Activated CD8-positive, alpha-beta T cell treated with anti-CD3 and anti-CD28 coated beads for 36 hours (primary cell): ENCODE data around the gene SORD. TPM values are rescaled to one million over a fixed set of nuclear protein-coding genes. Genes with fewer than 3 reads are reported as not detected.
"Not testable (repeated sequence)": the region's sequence is repeated elsewhere in the genome, so short reads cannot be mapped to it uniquely, and the experiment has no call there.

Experiments used
- ATAC-seq: fragments of 200-7000 bp; cut with Tn5 transposase; one replicate; pipeline ENCODE4 v1.10.0; 2021; ENCODE audit warnings: mild to moderate bottlenecking, moderate library complexity
- CTCF ChIA-PET: fragments of 350-600 bp; sonication (Branson Sonifier 250); formaldehyde crosslinking; loops from one replicate; lab custom pipeline; 2021; ENCODE audit warnings: antibody characterized with exemption; lab: Charles Lee
- POLR2A ChIA-PET: fragments of 350-600 bp; sonication (Branson Sonifier 250); formaldehyde crosslinking; loops from one replicate; lab custom pipeline; 2021; ENCODE audit warnings: antibody characterized with exemption; lab: Charles Lee
- DNase-seq: peaks from one replicate; pipeline ENCODE4 v3.0.0-alpha.2; 2020
- H3K27ac Mint-ChIP-seq: one replicate; pipeline ENCODE4 v1.8.0; 2021; ENCODE audit warnings: mild to moderate bottlenecking, mixed read lengths
- H3K27me3 Mint-ChIP-seq: one replicate; pipeline ENCODE4 v1.8.0; 2021; ENCODE audit warnings: mixed read lengths
- H3K36me3 Mint-ChIP-seq: one replicate; pipeline ENCODE4 v1.8.0; 2021; ENCODE audit warnings: low read depth, mixed read lengths
- H3K4me1 Mint-ChIP-seq: one replicate; pipeline ENCODE4 v1.8.0; 2021; ENCODE audit warnings: low read depth, mixed read lengths
- H3K4me3 Mint-ChIP-seq: one replicate; pipeline ENCODE4 v1.8.0; 2021; ENCODE audit warnings: mild to moderate bottlenecking, moderate library complexity, mixed read lengths
- H3K9me3 Mint-ChIP-seq: one replicate; pipeline ENCODE4 v1.8.0; 2021; ENCODE audit warnings: mixed read lengths
- intact Hi-C: fragments of 100-400 bp; cut with micrococcal nuclease; formaldehyde crosslinking; loops from one replicate; pipeline ENCODE4 v1.10.0; 2022
- total RNA-seq, 2 experiments: library from RNA; stranded (reverse); gene quantifications; one replicate each; pipeline ENCODE4 v1.2.3, GENCODE V29; 2021
- TF ChIP-seq, protein P1 (sequence below): fragments of 200-600 bp; IDR thresholded peaks from one replicate; pipeline ENCODE4 v1.8.0; 2022; ENCODE audit warnings: antibody characterized with exemption, mild to moderate bottlenecking

Gene SORD
- total RNA-seq, 2 experiments from 2014 or later, result 27.9 to 28.7 TPM

DNA sequence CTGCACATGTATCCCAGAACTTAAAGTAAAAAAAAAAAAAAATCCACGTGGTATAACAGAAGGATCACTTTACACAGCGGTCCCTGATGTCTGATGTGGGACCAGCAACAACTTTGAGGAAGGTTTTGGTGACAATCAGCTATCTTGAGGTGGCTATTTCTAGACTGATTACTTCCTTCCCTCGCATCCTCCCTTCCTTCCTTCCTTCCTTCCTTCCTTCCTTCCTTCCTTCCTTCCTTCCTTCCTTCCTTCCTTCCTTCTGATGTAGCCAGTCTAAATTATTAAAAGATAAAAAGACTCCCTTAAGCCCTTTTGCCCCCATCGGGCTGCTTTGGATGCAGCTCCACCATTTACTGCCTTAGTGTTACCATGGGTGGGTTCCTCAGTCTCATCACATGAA lies 14.9 kb downstream of the SORD start:
- Mint-ChIP-seq H3K27me3 (no peaks in the 10 kb centered on the region), H3K4me1 (peaks cover 13% of the 10 kb centered on the region), H3K27ac (no peak overlapping the region), H3K36me3 (peaks cover 15% of the 10 kb centered on the region), H3K9me3 (no peaks in the 10 kb centered on the region), H3K4me3 (no peak overlapping the region)
- no peak for DNase-seq
- POLR2A ChIA-PET, result no interaction called here
- no peak for ATAC-seq
- TF ChIP-seq, protein P1, sequence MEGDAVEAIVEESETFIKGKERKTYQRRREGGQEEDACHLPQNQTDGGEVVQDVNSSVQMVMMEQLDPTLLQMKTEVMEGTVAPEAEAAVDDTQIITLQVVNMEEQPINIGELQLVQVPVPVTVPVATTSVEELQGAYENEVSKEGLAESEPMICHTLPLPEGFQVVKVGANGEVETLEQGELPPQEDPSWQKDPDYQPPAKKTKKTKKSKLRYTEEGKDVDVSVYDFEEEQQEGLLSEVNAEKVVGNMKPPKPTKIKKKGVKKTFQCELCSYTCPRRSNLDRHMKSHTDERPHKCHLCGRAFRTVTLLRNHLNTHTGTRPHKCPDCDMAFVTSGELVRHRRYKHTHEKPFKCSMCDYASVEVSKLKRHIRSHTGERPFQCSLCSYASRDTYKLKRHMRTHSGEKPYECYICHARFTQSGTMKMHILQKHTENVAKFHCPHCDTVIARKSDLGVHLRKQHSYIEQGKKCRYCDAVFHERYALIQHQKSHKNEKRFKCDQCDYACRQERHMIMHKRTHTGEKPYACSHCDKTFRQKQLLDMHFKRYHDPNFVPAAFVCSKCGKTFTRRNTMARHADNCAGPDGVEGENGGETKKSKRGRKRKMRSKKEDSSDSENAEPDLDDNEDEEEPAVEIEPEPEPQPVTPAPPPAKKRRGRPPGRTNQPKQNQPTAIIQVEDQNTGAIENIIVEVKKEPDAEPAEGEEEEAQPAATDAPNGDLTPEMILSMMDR, result no peak
- intact Hi-C loops, result loop anchor here (5.0 kb wide), 1 partner anchor 71 kb away; no protein-coding TSS in a partner anchor
- CTCF ChIA-PET, result interaction anchor here (1.0 to 1.8 kb wide), 5 partner anchors 10 to 459 kb away, joined by 3 to 8 read pairs (median 4); no protein-coding TSS in a partner anchor

DNA sequence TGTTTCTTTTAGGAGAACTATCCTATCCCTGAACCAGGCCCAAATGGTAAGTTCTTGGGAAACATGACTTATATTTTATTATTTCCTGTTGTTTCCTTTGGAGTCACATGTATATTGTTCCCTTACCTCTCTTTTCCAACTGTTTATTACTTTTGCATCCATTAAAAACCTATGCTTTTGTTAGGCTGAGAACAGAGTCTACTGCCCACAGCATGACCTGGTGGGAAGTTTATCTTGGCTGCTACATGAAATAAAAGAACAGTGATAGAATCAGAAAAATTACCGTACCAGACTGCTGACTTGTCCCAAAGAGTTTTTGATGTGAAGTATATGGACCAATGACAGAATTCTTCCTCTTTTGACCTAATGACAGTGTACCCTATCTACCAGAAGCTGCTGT lies 17.4 kb downstream of the SORD start:
- H3K9me3 Mint-ChIP-seq, DNase-seq, POLR2A ChIA-PET, H3K27ac Mint-ChIP-seq, H3K4me3 Mint-ChIP-seq, ATAC-seq, intact Hi-C loops, H3K27me3 Mint-ChIP-seq, CTCF ChIA-PET: not testable (repeated sequence)
- Mint-ChIP-seq H3K36me3 (peaks cover 20% of the 10 kb centered on the region), H3K4me1 (peaks cover 13% of the 10 kb centered on the region)

DNA sequence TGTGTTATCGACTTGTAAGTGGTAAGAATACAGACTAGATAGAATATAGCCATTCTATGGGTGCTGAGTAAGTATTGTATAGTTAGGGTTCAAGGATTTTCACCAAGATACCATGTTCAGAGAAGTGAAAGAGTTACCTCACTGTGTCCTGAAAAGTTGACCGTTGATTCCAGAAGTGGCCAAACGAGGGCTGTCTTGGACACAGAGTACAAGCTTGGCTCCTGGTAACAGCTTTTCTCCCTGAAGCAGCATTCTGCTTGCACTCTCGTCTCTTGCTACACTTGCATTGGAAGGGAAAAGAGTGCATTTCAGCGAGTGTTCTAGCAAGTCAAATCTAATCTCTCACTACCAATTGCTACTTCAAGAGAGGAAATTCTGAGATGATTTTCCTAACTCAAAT lies 18.5 kb downstream of the SORD start:
- H3K4me3 Mint-ChIP-seq, result not testable (repeated sequence)

DNA sequence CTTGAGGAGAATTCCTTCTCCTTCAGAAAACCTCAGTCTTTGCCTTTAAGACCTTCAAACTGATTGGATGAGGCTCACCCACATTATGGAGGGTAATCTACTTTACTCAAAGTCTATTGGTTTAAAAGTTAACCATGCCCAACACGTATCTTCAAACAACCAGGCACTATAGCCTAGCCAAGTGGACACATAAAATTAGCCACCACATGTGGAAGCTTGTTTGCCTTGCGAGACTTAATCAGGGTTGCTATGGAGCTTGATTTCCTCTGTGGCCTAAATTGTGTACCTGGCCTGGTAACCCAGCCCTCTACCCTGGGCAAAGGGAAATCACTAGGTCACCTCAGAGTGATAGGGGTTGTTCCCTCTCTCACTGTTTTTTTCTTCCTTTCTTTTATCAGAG lies 19.9 kb downstream of the SORD start:
- H3K4me3 Mint-ChIP-seq, H3K4me1 Mint-ChIP-seq, H3K9me3 Mint-ChIP-seq, H3K27me3 Mint-ChIP-seq, H3K27ac Mint-ChIP-seq, POLR2A ChIA-PET, ATAC-seq, CTCF ChIA-PET, intact Hi-C loops, DNase-seq: not testable (repeated sequence)
- H3K36me3 Mint-ChIP-seq, result peaks cover 18% of the 10 kb centered on the region

More for the DNA sequence above, 18.5 kb downstream of the SORD start:
- H3K27me3 Mint-ChIP-seq, CTCF ChIA-PET, ATAC-seq, H3K27ac Mint-ChIP-seq, H3K4me1 Mint-ChIP-seq, POLR2A ChIA-PET, DNase-seq, H3K9me3 Mint-ChIP-seq, intact Hi-C loops: not testable (repeated sequence)
- H3K36me3 Mint-ChIP-seq, result peaks cover 14% of the 10 kb centered on the region

DNA sequence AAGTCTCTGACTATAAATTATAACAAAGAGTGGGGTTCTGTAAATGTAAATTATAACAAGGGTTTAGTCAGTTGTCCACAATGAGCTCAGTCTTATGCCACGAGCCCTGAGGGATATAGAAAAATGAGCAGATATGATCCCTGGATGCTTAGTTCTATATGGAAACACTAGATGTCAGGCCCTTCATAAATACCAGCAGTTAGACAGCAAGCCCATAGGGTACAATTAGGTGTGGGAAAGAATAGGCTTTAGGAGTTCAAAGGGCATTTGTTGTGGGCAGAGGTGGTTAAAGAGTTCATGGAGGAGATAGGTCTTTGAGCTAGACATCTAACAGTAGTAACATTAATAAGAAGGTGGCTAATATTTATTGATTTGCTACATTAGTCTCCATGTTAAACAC lies 21.3 kb downstream of the SORD start:
- CTCF ChIA-PET, H3K27me3 Mint-ChIP-seq, H3K4me1 Mint-ChIP-seq, DNase-seq, ATAC-seq, H3K9me3 Mint-ChIP-seq, intact Hi-C loops, POLR2A ChIA-PET, H3K4me3 Mint-ChIP-seq, H3K27ac Mint-ChIP-seq: not testable (repeated sequence)
- peaks cover 31% of the 10 kb centered on the region for H3K36me3 Mint-ChIP-seq

DNA sequence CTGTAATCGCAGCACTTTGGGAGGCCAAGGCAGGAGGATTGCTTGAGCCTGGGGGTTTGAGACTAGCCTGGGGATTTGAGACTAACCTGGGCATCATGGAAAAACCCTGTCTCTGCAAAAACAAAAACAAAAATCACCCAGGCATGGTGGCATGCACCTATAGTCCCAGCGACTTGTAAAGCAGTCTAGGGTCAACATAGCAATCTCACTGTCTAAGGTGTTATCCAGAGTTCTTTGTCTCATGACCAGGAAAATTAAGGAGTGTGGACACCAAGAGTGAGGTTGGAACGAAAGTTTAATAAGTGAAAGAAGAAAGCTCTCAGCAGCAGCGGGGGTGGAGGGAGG lies 25.4 kb downstream of the SORD start:
- ChIA-PET CTCF (interaction anchor here (1.0 to 1.1 kb wide), 2 partner anchors 11 to 70 kb away, joined by 4 to 5 read pairs; no protein-coding TSS in a partner anchor), POLR2A (interaction anchor here (0.7 kb wide), 1 partner anchor 25 kb away, joined by 3 read pairs; no protein-coding TSS in a partner anchor)
- DNase-seq, H3K9me3 Mint-ChIP-seq, intact Hi-C loops, H3K4me3 Mint-ChIP-seq, ATAC-seq, H3K27ac Mint-ChIP-seq, H3K4me1 Mint-ChIP-seq, H3K27me3 Mint-ChIP-seq: not testable (repeated sequence)
- H3K36me3 Mint-ChIP-seq, result peaks cover 60% of the 10 kb centered on the region

DNA sequence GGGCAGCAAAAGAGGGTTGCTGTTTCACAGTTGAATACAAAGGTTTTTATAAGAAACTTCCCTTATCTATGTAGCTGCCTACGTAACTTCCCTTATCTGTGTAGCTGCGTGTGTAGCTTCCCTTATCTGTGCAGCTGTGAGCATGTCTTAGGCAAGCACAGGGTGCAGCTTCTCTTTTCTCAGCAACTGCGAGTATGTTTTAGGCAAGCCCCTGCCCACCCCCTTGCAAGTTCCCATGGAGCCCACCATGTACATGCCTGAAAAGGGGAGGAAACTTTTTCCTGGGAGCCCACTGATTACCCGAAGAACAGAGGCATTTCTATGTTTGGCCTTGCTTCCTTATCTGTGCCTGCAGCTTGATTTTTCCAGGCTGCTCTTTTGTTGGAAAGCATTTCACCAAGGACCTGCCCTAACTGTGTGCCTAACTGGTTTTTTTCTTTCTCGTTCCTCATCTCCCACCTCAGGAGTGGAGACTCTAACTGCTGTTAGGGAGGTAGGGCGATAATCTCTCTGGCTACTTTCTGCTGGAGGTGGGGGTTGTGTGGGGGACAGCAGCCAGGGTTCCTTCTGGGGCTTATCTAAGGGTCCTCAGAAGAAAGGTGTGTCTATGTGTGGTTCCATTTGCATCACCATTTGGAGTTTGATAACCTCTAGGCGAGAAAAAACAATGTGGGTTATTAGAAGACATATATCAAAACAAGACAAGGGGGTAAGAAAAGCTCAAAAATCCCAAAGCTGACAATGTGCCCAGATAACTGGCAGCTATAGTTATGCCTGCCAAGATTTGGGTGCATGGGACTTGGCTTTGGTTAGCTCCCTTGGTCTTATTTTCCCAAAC lies 26.0 kb downstream of the SORD start:
- CTCF ChIA-PET, result interaction anchor here (0.9 to 1.1 kb wide), 3 partner anchors 10 to 69 kb away, joined by 3 to 5 read pairs (median 4); no protein-coding TSS in a partner anchor
- TF ChIP-seq, protein P1, result no peak
- H3K27me3 Mint-ChIP-seq, result no peaks in the 10 kb centered on the region
- H3K4me1 Mint-ChIP-seq, result no peaks in the 10 kb centered on the region
- intact Hi-C loops, result no loop called here
- no peak for ATAC-seq
- POLR2A ChIA-PET, result interaction anchor here (0.6 to 0.7 kb wide), 2 partner anchors 25 to 624 kb away, joined by 3 read pairs; no protein-coding TSS in a partner anchor
- H3K9me3 Mint-ChIP-seq, result peaks cover 8% of the 10 kb centered on the region
- H3K4me3 Mint-ChIP-seq, result no peak overlapping the region
- DNase-seq, result no peak
- H3K36me3 Mint-ChIP-seq, result peaks cover 60% of the 10 kb centered on the region
- no peak overlapping the region for H3K27ac Mint-ChIP-seq
